Measurements from ENCODE around the gene ACTMAP.

GRCh38 chr19:40741527-40742390 is 8.5 kb downstream of the ACTMAP start:
- TF ChIP-seq CTCF (conservative IDR thresholded peaks at IDR 0.05) (no peak), ZFX (IDR thresholded peaks at IDR 0.05) (no peak)
